ENCODE data around the gene KCMF1.

KCMF1 gene

DNA sequence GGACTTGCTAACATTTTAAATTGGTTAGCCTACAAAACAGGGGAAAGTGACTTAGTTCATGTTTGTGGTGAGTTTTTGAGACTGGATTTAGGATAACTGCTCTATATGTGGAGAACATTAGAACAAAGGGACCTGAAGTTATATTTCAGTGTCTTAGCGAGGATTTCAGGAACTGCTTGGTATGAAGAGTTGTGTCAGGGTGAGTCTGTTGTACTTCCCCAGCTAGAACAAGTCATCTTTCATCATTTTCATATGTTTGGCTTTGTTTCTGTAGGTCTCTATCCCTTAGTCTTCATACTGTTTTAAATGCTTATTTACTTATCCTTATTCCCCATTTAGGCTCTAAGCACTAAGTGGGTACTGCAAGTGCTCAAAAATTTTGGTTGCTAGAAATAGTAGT is 41.9 kb downstream of the KCMF1 start:
- Histone ChIP-seq H3K9me2 (replicated peaks; ENCODE audit: insufficient read depth, low read length) (no peaks in the 10 kb centered on the region), H3K9me3 (ENCODE audit: insufficient read depth, low read length) (no peaks in the 10 kb centered on the region), H3K27ac (ENCODE audit: low read depth, low read length) (no peak overlapping the region), H3K4me2 (ENCODE audit: low read depth, low read length, poor library complexity, severe bottlenecking) (no peak overlapping the region), H3K79me2 (ENCODE audit: insufficient read depth, low read length) (peaks cover 96% of the 10 kb centered on the region), H3K4me3 (ENCODE audit: insufficient read depth, low read length, poor library complexity, severe bottlenecking) (no peak overlapping the region), H3F3A (ENCODE audit: insufficient read depth) (peaks cover 13% of the 10 kb centered on the region; the same call in 1 of the 2 replicates), H4K20me1 (ENCODE audit: low read depth, low read length) (peaks cover 20% of the 10 kb centered on the region), H3K36me3 (ENCODE audit: low read length) (no peaks in the 10 kb centered on the region), H3K9ac (ENCODE audit: low read length) (no peak overlapping the region), H2AFZ (ENCODE audit: low read depth, low read length, severe bottlenecking) (no peak overlapping the region), H3K27me3 (ENCODE audit: low read length) (no peaks in the 10 kb centered on the region)
- no peak for TF ChIP-seq CTCF (IDR thresholded peaks at IDR 0.05; ENCODE audit: insufficient read depth, low read length, poor library complexity, severe bottlenecking)
- TF ChIP-seq EZH2phosphoT487 (conservative IDR thresholded peaks at IDR 0.05; ENCODE audit: low read length): no peak

DNA sequence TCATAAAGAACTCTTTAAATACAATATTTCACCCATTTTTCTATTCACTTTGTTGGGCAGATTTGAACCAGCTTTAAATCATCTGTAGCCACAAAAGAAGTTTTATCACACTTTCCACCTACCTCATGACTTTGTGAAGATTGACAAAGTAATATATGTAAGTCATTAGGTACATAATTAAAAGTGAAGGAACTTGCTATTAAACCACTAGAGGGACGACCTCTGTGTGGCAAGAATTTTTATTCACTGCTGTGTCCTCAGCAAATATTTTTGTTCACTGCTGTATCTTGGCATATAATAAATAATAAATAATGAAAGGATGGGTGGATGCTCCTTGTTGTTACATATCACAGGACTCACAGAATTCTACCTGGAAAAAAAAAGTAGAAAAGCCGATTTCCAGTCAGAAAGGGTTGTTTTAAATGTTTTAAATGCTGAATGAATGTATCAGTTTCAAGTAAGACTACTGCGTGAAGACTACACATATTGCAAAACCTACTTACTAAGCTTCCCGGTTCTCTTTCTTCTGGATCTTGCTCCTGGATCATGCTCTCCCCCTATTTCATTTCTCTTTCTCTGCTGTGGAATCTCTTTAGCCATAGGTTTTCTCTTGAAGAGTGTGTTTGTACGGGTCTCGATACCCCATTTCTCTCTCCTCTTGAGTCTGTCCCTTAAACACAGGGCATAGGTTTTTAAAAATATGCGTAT is 44.8 kb downstream of the KCMF1 start:
- Histone ChIP-seq H3K27me3 (ENCODE audit: low read length) (no peaks in the 10 kb centered on the region), H3K79me2 (ENCODE audit: insufficient read depth, low read length) (peaks cover 98% of the 10 kb centered on the region), H3K4me2 (ENCODE audit: low read depth, low read length, poor library complexity, severe bottlenecking) (no peak overlapping the region), H3K36me3 (ENCODE audit: low read length) (no peaks in the 10 kb centered on the region), H4K20me1 (ENCODE audit: low read depth, low read length) (peaks cover 31% of the 10 kb centered on the region), H3K9ac (ENCODE audit: low read length) (no peak overlapping the region), H3F3A (ENCODE audit: insufficient read depth) (peaks cover 13% of the 10 kb centered on the region; the same call in 1 of the 2 replicates), H3K27ac (ENCODE audit: low read depth, low read length) (no peak overlapping the region), H3K9me2 (replicated peaks; ENCODE audit: insufficient read depth, low read length) (no peaks in the 10 kb centered on the region), H2AFZ (ENCODE audit: low read depth, low read length, severe bottlenecking) (no peak overlapping the region), H3K9me3 (ENCODE audit: insufficient read depth, low read length) (no peaks in the 10 kb centered on the region), H3K4me3 (ENCODE audit: insufficient read depth, low read length, poor library complexity, severe bottlenecking) (no peak overlapping the region)
- TF ChIP-seq EZH2phosphoT487 (conservative IDR thresholded peaks at IDR 0.05; ENCODE audit: low read length) (no peak), CTCF (IDR thresholded peaks at IDR 0.05; ENCODE audit: insufficient read depth, low read length, poor library complexity, severe bottlenecking) (no peak)

DNA sequence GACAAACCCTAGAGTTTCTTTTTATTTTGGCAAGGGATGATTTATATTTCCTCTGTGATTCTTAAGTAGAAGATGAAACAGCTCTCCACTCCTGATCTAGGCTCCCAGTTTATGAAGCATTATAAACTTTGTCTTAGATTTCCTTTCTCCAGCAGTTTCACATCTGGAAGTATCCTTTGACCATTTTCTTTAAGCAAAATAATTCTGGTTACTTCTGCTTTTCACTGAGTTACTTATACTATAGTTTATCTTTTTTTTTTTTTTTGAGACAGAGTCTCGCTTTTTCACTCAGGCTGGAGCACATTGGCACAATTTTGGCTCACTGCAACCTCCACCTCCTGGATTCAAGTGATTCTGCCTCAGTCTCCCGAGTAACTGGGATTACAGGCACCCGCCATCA is 45.5 kb downstream of the KCMF1 start:
- no peak overlapping the region for H2AFZ ChIP-seq (ENCODE audit: low read depth, low read length, severe bottlenecking)
- no peaks in the 10 kb centered on the region for H3K9me2 ChIP-seq (replicated peaks; ENCODE audit: insufficient read depth, low read length)
- H3K36me3 ChIP-seq (ENCODE audit: low read length): no peaks in the 10 kb centered on the region
- no peak overlapping the region for H3K4me2 ChIP-seq (ENCODE audit: low read depth, low read length, poor library complexity, severe bottlenecking)
- no peak overlapping the region for H3K9ac ChIP-seq (ENCODE audit: low read length)
- H3K27me3 ChIP-seq (ENCODE audit: low read length): no peaks in the 10 kb centered on the region
- H3K9me3 ChIP-seq (ENCODE audit: insufficient read depth, low read length): no peaks in the 10 kb centered on the region
- TF ChIP-seq EZH2phosphoT487 (conservative IDR thresholded peaks at IDR 0.05; ENCODE audit: low read length): no peak
- no peak for TF ChIP-seq CTCF (IDR thresholded peaks at IDR 0.05; ENCODE audit: insufficient read depth, low read length, poor library complexity, severe bottlenecking)
- H3K79me2 ChIP-seq (ENCODE audit: insufficient read depth, low read length): peaks cover 98% of the 10 kb centered on the region
- H3K27ac ChIP-seq (ENCODE audit: low read depth, low read length): no peak overlapping the region
- H4K20me1 ChIP-seq (ENCODE audit: low read depth, low read length): peaks cover 25% of the 10 kb centered on the region
- H3K4me3 ChIP-seq (ENCODE audit: insufficient read depth, low read length, poor library complexity, severe bottlenecking): no peak overlapping the region
- peaks cover 13% of the 10 kb centered on the region; the same call in 1 of the 2 replicates for H3F3A ChIP-seq (ENCODE audit: insufficient read depth)
